KBM-7 (cell line): ENCODE measurements around the gene PBX3.
"Not testable (repeated sequence)": the region's sequence is repeated elsewhere in the genome, so short reads cannot be mapped to it uniquely, and the experiment has no call there.

Source experiments
- DNase-seq: peaks from one replicate; pipeline ENCODE4 v3.0.0-alpha.2; 2015
- in situ Hi-C: fragments of 300-500 bp; cut with MboI; formaldehyde crosslinking; loops from 2 replicates; pipeline ENCODE4 v1.14.3; 2020; ENCODE audit warnings: low sequenced_read_pairs, low pct_unique_long_range_greater_than_20kb, mixed read lengths

Gene PBX3

GRCh38 chr9:125768803-125769202 is 21.6 kb downstream of the PBX3 start:
- in situ Hi-C loops, result no loop called here
- no peak for DNase-seq

GRCh38 chr9:125771037-125771436 is 23.9 kb downstream of the PBX3 start:
- in situ Hi-C loops, result no loop called here
- DNase-seq, result no peak

DNA sequence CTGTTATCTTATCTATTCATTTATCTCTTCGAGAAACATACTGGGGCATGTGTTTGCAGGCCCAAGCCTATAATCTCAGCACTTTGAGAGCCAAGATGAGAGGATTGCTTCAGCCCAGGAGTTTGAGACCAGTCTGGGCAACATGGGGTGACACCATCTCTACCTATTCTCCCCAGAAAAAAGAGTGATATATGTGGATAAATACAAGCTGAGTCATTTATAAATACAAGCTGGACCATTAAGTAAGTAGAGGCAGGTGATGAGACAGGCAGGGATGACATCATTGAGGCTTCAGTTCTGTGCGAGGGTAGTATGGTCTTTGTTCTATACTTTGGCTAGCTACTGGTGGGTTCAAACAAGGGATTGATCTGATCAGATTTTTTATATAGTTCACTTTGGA is 25.6 kb downstream of the PBX3 start:
- in situ Hi-C loops, result no loop called here
- no peak for DNase-seq

GRCh38 chr9:125774106-125774505 is 26.9 kb downstream of the PBX3 start:
- in situ Hi-C loops, result no loop called here
- peak; percentile 42 for DNase-seq

DNA sequence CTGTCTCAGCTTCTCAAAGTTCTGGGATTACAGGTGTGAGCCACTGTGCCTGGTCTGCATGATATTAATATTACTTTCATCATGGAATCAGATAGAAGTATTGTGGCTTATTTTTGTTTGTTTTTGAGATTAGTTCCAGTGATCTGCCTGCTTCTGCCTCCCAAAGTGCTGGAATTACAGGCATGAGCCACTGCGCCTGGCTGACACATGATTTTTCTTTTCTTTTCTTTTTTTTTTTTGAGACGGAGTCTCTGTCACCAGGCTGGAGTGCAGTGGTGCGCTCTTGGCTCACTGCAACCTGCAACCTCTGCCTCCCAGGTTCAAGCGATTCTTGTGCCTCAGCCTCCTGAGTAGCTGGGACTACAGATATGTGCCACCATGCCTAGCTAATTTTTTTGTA is 29.6 kb downstream of the PBX3 start:
- in situ Hi-C loops, DNase-seq: not testable (repeated sequence)

DNA sequence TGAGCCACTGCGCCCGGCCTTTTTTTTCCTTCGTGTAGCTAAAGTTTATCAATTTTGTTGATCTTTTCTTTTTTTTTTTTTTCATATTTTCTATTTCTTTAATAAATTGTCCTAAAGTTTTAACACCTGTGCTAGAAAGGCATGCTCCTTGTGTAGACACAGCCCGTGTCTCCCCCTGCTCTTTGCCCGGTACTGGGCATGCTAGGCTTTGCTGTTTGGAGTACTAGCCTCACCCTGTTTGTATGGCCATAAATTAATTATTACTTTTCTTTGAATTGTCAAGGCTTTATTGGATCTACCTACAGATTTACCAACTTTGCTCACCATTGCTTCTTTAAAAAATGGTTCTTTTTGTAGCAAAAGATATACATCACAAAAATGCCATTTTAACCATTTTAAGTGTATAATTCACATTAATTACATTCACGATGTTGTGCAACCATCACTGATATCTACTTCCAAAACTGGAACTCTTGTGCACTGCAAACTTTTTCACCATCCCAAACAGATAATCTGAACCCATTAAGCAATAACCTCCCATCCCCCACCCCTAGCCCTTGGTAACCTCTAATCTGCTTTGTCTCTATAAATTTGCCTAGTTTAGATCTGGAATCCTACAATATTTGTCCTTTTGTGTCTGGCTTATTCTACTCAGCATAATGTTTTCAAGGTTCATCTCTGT is 31.5 kb downstream of the PBX3 start:
- in situ Hi-C loops, DNase-seq: not testable (repeated sequence)

GRCh38 chr9:125779220-125779565 is 32.0 kb downstream of the PBX3 start:
- in situ Hi-C loops, DNase-seq: not testable (repeated sequence)

GRCh38 chr9:125782718-125783117 is 35.5 kb downstream of the PBX3 start:
- DNase-seq, result no peak
- in situ Hi-C loops, result no loop called here

GRCh38 chr9:125784286-125785049 is 37.3 kb downstream of the PBX3 start:
- in situ Hi-C loops, result no loop called here
- DNase-seq, result no peak

- in situ Hi-C loops, result no loop called here
- DNase-seq, result peak; percentile 24
Measured at GRCh38 chr9:125785248-125785751, 38.1 kb downstream of the PBX3 start.

GRCh38 chr9:125787715-125788114 is 40.5 kb downstream of the PBX3 start:
- DNase-seq, result no peak
- in situ Hi-C loops, result no loop called here

DNA sequence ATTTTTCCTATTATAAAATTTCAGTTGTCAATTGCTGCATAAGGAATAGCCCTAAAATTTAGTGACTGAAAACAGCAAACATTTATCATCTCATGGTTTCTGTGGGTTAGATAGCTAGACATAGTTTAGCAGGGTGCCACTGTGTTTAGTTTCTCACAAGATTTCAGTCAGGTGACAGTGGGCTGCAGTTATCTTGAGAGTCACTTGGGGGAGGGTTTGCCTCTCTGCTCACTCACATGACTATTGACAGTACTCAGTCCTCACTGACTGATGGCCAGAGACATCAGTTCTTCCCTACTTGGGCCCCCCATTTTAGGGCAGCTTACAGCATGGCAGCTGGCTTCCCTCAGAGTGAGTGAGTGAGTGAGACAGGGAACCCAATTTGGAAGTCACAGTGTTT is 42.0 kb downstream of the PBX3 start:
- in situ Hi-C loops, result no loop called here
- no peak for DNase-seq

DNA sequence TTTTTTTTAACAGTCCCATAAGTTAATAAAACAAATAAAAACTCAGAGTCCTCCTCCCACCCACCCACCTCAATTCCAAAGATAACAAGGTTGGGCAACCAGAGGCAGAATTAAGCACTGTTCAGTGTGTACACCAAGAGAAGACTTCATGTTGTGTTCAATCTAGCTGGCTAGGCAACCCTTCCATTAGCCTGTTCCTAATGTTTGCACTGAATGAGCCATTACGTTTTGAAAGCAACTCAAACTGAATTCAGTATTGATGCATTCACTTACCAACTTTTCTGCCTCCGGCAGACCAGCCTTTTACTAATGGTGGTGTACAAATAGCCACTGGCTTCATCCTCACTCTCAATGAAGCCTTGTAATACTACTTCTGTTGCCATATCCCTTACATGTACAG is 47.5 kb downstream of the PBX3 start:
- in situ Hi-C loops, result no loop called here
- DNase-seq, result no peak

DNA sequence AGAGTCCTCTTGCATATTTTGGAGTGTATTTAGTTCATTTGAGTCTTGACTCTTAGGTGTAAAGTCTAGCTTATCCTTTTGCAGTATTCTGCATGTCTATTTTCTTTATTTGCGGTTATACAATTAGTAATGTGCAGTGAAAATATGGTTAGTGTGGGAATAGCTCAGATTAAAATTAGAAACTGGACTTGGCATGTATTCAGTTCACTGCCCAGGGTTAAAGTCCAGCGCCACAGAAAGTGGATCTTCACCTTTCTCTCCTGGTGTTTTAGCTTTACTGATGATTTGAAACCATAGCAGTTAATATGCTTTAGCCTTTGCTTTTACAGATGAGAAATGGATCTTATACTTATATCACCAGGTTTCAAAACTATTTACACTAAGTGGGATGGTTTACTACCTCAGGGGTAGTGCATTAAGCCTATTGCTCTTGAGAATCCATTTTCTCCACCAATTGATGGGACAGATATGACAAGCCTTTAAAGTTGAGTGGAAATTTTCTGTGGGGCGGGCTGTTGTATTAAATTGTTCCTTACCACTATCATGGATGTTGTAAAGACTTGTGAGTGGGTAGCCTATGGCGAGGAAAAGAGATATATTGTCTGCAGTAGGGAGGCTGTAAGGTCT is 48.9 kb downstream of the PBX3 start:
- in situ Hi-C loops, result no loop called here

DNA sequence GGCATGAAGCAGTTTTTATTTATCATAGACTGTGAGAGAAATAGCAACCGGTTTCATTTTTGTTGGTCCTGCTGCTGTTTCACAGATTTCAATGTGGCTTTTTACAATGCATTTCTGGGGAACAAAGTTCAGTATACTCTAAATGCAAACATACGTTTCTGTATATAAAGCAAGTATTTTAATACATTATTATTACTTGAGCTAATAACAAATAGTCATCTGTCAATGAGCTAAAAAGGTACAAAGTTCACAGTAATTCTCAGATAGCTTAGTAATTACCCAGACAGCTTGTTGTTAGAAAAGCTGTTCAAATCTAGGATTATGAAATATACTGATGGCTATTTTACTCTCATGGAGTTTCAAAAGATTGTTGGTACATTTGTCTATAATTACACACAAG is 50.8 kb downstream of the PBX3 start:
- in situ Hi-C loops, result no loop called here
- no peak for DNase-seq

More for the DNA sequence above, 48.9 kb downstream of the PBX3 start:
- DNase-seq, result no peak

DNA sequence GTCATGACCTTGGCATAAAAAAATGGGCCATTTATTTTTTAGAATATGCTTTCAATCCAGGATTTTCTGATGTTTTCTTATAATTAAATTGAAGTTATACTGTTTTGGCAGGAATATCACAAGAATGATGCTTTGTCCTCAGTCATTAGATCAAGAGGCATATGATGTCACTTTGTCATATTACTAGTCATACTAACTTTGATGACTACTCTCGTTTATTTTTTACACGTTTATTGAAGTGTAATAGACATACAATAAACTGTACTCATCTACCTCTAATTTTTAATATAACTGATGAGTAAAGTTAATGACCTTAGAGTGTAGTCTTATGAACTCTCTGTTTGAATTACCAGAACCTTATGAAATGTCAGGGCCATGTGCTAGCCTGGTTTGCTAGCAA is 56.4 kb downstream of the PBX3 start:
- DNase-seq, result no peak
- in situ Hi-C loops, result no loop called here

GRCh38 chr9:125805057-125805456 is 57.9 kb downstream of the PBX3 start:
- in situ Hi-C loops, result no loop called here
- no peak for DNase-seq

GRCh38 chr9:125805586-125805985 is 58.4 kb downstream of the PBX3 start:
- in situ Hi-C loops, result no loop called here
- no peak for DNase-seq

GRCh38 chr9:125807079-125807478 is 59.9 kb downstream of the PBX3 start:
- in situ Hi-C loops, result no loop called here
- DNase-seq, result no peak

- in situ Hi-C loops, result no loop called here
Measured at GRCh38 chr9:125810161-125810560, 63.0 kb downstream of the PBX3 start.

More at GRCh38 chr9:125810161-125810560, 63.0 kb downstream of the PBX3 start:
- DNase-seq, result no peak
